ENCODE measurements around the gene CEP57L1. TPM values are rescaled to one million over a fixed set of nuclear protein-coding genes. Genes with fewer than 3 reads are reported as not detected.

The CEP57L1 gene
- total RNA-seq, 1 experiment from 2014 or later, result 18.9 TPM

DNA sequence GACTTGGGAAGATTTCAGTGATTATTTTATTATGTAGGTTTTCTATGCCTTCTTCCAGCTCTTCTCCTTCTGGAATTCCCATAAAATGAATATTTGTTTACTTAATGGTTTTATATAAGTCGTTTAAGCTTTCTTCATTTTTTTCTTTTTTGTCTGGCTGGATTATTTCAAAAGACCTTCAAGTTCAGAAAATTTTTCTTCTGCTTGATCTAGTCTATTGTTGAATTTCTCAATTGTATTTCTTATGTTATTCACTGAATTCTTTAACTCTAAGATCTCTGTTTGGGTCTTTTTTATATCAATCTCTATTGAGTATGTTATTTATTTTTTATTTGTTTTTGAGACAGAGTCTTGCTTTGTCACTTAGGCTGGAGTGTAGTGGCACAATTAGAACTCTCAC, 117.4 kb downstream of the CEP57L1 start:
- ChIA-PET POLR2A (interaction anchor here (1.2 kb wide), 1 partner anchor 31 kb away, joined by 5 read pairs; no protein-coding TSS in a partner anchor), CTCF (interaction anchor here (0.8 kb wide), 1 partner anchor 827 kb away, joined by 3 read pairs; no protein-coding TSS in a partner anchor)
- H3K9me3 Mint-ChIP-seq (ENCODE audit: unreplicated experiment), result peaks cover 7% of the 10 kb centered on the region
- BruUV-seq (replicated peaks), result no TSS peak
- peaks cover 7% of the 10 kb centered on the region for H3K27me3 Mint-ChIP-seq (ENCODE audit: insufficient read depth, unreplicated experiment)
- no peaks in the 10 kb centered on the region for H3K4me1 Mint-ChIP-seq (ENCODE audit: insufficient read depth, unreplicated experiment)
- H3K4me3 Mint-ChIP-seq (ENCODE audit: unreplicated experiment), result no peak overlapping the region
- TF ChIP-seq, protein P1, sequence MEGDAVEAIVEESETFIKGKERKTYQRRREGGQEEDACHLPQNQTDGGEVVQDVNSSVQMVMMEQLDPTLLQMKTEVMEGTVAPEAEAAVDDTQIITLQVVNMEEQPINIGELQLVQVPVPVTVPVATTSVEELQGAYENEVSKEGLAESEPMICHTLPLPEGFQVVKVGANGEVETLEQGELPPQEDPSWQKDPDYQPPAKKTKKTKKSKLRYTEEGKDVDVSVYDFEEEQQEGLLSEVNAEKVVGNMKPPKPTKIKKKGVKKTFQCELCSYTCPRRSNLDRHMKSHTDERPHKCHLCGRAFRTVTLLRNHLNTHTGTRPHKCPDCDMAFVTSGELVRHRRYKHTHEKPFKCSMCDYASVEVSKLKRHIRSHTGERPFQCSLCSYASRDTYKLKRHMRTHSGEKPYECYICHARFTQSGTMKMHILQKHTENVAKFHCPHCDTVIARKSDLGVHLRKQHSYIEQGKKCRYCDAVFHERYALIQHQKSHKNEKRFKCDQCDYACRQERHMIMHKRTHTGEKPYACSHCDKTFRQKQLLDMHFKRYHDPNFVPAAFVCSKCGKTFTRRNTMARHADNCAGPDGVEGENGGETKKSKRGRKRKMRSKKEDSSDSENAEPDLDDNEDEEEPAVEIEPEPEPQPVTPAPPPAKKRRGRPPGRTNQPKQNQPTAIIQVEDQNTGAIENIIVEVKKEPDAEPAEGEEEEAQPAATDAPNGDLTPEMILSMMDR (IDR thresholded peaks at IDR 0.05; ENCODE audit: unreplicated experiment), result no peak
- no peaks in the 10 kb centered on the region for H3K36me3 Mint-ChIP-seq (ENCODE audit: insufficient read depth, unreplicated experiment)
- no peak overlapping the region for H3K27ac Mint-ChIP-seq (ENCODE audit: low read depth, unreplicated experiment)
- no peak for DNase-seq (ENCODE audit: unreplicated experiment)
- intact Hi-C loops (cut with micrococcal nuclease), result no loop called here

Other genes with a start within 250 kb of the CEP57L1 start
- gene ARMC2, start 247.1 kb upstream of the CEP57L1 start, total RNA-seq (2022), result 1.6 and 3.2 TPM in 2 replicates
- gene SESN1, start 661 bp upstream of the CEP57L1 start, total RNA-seq (2022), result 16.7 and 23.0 TPM in 2 replicates

Data from MCF 10A (cell line).